Measurements from ENCODE around the gene DRC7.

Gene DRC7

DNA sequence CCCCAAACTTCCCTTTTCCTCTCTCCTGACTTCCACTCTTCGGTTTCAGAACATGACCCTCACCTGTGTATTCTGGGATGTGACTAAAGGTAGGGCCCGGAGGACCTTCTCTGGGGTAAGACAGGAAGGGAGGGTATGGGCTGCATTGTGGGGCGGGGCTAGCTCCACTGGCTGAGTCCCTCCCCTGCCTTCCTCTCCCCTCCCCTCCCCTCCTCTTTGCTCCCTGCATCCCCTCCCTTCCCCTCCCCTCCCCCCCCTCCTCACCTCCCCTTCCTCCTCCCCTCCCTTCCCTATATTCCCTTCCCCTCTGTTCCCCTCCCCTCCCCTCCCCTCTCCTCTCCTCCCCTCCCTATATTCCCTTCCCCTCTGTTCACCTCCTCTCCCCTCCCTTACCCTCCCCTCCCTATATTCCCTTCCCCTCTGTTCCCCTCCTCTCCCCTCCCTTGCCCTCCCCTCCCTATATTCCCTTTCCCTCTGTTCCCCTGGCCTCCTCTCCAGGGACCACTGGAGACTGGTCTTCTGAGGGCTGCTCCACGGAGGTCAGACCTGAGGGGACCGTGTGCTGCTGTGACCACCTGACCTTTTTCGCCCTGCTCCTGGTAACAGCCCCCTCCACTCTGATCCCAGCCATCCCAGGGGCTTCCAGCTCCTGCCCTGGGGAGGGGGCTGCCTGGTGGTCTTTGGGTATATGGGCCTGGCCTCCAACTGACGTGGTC is 14.7 kb upstream of the DRC7 start:
- no peak overlapping the region for H3K4me3 ChIP-seq (ENCODE audit: low read depth, low read length)
- POLR2A ChIA-PET: no interaction called here
- DNase-seq (ENCODE audit: low read depth, low spot score): no peak
- CTCF ChIA-PET: interaction anchor here (1.0 kb wide), 2 partner anchors 32 to 184 kb away, joined by 3 read pairs; no protein-coding TSS in a partner anchor
- TF ChIP-seq, protein P1, sequence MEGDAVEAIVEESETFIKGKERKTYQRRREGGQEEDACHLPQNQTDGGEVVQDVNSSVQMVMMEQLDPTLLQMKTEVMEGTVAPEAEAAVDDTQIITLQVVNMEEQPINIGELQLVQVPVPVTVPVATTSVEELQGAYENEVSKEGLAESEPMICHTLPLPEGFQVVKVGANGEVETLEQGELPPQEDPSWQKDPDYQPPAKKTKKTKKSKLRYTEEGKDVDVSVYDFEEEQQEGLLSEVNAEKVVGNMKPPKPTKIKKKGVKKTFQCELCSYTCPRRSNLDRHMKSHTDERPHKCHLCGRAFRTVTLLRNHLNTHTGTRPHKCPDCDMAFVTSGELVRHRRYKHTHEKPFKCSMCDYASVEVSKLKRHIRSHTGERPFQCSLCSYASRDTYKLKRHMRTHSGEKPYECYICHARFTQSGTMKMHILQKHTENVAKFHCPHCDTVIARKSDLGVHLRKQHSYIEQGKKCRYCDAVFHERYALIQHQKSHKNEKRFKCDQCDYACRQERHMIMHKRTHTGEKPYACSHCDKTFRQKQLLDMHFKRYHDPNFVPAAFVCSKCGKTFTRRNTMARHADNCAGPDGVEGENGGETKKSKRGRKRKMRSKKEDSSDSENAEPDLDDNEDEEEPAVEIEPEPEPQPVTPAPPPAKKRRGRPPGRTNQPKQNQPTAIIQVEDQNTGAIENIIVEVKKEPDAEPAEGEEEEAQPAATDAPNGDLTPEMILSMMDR (IDR thresholded peaks at IDR 0.05; ENCODE audit: insufficient read depth, low read length, missing control alignments): no peak

DNA sequence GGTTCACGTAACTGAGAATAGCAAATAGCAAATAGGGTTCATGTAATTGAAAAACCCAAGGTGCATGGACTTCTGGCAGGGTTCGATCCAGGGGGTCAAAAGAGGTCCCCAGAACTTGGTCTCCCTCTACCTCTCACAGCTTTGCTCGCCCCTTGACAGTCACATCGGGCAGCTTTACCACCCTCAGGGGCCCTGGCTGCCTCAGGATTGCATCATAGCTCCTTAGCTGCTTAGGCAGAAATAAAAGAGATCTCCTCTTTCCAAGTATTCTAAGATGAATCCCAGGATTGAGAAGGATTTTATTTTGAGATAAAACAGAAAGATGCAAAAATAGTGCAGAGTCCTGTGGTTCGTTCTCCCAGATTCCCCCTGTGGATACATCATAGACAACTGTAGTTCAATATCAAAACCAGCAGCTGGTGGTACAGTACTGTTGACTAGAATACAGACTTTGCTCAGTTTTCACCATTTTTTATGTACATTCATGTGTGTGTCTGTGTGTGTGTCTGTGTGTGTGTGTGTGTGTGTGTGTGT is 13.7 kb upstream of the DRC7 start:
- no peak overlapping the region for H3K4me3 ChIP-seq (ENCODE audit: low read depth, low read length)
- ChIA-PET CTCF (interaction anchor here (0.7 to 1.5 kb wide), 6 partner anchors 16 to 183 kb away, joined by 3 to 7 read pairs (median 3); no protein-coding TSS in a partner anchor), POLR2A (no interaction called here)
- DNase-seq (ENCODE audit: low read depth, low spot score): no peak
- TF ChIP-seq, protein P1 (IDR thresholded peaks at IDR 0.05; ENCODE audit: insufficient read depth, low read length, missing control alignments): no peak

DNA sequence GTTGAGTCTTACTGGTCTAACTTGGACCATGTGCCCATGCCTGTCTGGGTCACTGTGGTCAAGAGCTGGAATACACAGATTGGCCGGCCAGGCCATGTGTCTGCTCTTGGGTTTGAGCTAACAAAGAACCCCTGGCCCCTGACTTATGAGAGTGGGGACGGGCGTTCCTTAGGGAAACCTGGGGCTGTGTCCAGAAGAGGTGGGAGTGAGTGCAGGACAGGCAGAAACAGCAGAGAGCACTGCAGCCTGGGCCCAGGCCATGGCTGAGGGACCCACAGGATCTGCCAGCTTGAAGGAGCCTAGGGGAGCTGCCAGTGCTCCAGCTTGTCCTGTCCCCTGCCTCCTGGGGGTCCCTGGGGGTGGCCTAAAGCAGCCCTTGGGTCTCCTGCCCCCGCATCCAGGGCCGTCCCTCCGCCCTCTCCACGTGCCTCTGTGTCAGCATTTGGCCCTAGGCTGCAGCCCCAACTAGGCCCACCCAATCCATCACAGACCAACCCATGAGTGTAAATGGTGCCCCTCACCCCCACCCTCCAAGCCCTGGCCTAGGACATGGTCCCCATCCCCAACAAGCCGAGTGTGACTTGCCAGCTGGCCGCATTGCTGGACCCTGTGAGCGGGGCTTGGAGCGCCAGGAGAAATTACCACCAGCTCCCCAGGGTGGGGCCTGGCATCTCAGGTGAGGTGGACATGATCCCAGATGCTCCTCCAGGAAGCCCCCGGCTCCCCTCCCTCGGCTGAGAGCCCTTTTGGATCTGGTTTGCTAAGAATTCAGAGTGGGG is 12.5 kb upstream of the DRC7 start:
- POLR2A ChIA-PET: no interaction called here
- no peak for DNase-seq (ENCODE audit: low read depth, low spot score)
- TF ChIP-seq, protein P1 (IDR thresholded peaks at IDR 0.05; ENCODE audit: insufficient read depth, low read length, missing control alignments): no peak
- no peak overlapping the region for H3K4me3 ChIP-seq (ENCODE audit: low read depth, low read length)
- CTCF ChIA-PET: interaction anchor here (1.1 to 1.5 kb wide), 4 partner anchors 15 to 91 kb away, joined by 3 to 7 read pairs (median 3); no protein-coding TSS in a partner anchor

DNA sequence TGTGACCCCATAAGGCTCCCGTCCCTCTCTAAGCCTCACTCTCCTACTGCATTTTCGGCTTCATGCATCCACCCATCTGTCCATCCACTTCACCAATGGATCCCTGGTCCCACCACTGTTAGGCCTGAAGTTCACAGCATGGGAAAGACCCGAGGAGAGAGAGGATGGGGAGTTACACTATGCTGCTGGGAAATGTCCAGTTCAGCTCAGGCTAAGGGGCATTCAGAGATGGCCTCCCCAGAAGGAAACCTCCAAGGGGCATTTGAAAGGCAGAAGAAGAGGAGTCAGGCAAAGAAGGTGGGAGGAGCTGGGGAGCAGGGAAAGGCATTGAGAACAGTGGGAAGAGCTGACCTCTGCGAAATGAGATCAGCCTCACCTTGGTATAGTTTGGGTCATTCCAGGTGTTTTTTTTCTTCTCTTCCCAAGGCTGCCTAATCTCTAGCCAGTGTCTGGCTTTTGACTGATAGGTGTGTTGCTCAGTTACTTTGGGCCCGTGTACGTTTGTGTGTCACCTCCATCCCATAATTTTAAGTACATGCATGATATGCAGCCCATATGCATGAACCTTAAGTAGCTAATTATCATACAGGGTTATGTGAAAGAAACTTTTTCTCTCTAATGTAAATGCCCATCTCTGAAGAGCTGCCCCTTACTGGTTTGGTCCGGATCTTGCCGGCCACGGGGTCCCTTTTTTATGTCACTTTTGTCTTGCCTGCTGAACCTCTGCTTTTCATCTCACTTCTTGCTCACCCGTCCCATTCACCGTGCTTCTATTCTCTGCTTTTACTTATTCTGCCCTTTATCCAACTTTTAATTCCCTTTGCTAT is 11.6 kb upstream of the DRC7 start:
- TF ChIP-seq, protein P1 (IDR thresholded peaks at IDR 0.05; ENCODE audit: insufficient read depth, low read length, missing control alignments): no peak
- ChIA-PET CTCF (interaction anchor here (1.0 to 1.5 kb wide), 2 partner anchors 92 to 107 kb away, joined by 3 read pairs; no protein-coding TSS in a partner anchor), POLR2A (no interaction called here)
- DNase-seq (ENCODE audit: low read depth, low spot score): no peak
- H3K4me3 ChIP-seq (ENCODE audit: low read depth, low read length): no peak overlapping the region

DNA sequence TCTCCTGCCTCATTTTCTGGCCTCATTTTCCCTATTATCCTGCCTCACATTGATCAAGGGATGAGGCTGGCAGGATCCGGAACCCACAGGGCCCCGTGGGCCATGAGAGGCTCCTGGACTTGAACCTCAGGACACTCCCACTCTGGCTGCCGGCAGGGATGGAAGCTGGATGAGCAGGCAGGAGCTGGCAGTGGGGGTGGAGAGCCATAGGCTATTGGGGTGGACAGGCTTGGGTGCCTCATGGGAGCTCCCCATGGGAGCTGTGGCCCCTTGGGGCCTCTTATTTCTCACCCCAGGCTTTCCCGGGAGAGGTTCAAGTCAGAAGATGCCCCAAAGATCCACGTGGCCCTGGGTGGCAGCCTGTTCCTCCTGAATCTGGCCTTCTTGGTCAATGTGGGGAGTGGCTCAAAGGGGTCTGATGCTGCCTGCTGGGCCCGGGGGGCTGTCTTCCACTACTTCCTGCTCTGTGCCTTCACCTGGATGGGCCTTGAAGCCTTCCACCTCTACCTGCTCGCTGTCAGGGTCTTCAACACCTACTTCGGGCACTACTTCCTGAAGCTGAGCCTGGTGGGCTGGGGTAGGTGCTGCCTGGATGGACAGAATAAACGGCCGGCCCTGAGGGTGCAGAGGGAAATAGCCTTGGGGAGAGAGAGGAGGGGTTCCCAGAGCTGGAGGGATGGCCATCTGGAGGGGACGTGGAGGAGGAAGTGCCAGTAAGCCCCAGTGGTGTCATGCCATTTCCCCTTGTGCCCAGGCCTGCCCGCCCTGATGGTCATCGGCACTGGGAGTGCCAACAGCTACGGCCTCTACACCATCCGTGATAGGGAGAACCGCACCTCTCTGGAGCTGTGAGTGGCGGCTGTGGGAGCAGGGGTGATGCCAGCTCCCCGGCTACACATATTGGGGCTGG is 10.7 kb upstream of the DRC7 start:
- DNase-seq (ENCODE audit: low read depth, low spot score): no peak
- TF ChIP-seq, protein P1 (IDR thresholded peaks at IDR 0.05; ENCODE audit: insufficient read depth, low read length, missing control alignments): no peak
- ChIA-PET CTCF (interaction anchor here (1.0 kb wide), 1 partner anchor 108 kb away, joined by 3 read pairs; no protein-coding TSS in a partner anchor), POLR2A (no interaction called here)
- no peak overlapping the region for H3K4me3 ChIP-seq (ENCODE audit: low read depth, low read length)
